Measurements from ENCODE around the gene ERC2. TPM values are rescaled to one million over a fixed set of nuclear protein-coding genes. Genes with fewer than 3 reads are reported as not detected.

Gene ERC2
- total RNA-seq, 1 donor from 2014 or later, result 0.35 TPM

DNA sequence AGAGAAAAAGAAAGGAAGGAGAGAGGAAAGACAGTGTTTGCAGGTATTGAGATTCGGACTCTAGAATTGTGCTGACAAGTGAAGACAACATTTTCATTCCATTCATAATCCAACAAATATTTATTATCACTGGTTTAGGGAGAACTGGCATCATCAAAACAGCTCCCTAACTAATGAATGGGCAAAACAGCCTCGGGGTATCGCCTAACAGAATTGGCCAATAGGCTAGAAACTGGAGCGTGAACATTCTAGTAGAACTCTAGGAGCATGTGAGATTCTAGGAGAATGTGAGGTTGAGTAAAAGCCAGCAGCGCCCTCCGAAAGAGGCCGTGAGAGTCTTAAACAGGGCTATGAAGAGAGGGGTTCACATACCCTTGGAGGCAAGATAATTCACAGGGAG lies 759.3 kb downstream of the ERC2 start:
- Mint-ChIP-seq H3K4me3 (ENCODE audit: unreplicated experiment) (no peak overlapping the region), H3K4me1 (ENCODE audit: unreplicated experiment) (no peaks in the 10 kb centered on the region), H3K36me3 (ENCODE audit: unreplicated experiment) (no peaks in the 10 kb centered on the region), H3K27me3 (ENCODE audit: unreplicated experiment) (peaks cover 8% of the 10 kb centered on the region), H3K9me3 (ENCODE audit: unreplicated experiment) (no peaks in the 10 kb centered on the region), H3K27ac (ENCODE audit: unreplicated experiment) (no peak overlapping the region)
- TF ChIP-seq, protein P1, sequence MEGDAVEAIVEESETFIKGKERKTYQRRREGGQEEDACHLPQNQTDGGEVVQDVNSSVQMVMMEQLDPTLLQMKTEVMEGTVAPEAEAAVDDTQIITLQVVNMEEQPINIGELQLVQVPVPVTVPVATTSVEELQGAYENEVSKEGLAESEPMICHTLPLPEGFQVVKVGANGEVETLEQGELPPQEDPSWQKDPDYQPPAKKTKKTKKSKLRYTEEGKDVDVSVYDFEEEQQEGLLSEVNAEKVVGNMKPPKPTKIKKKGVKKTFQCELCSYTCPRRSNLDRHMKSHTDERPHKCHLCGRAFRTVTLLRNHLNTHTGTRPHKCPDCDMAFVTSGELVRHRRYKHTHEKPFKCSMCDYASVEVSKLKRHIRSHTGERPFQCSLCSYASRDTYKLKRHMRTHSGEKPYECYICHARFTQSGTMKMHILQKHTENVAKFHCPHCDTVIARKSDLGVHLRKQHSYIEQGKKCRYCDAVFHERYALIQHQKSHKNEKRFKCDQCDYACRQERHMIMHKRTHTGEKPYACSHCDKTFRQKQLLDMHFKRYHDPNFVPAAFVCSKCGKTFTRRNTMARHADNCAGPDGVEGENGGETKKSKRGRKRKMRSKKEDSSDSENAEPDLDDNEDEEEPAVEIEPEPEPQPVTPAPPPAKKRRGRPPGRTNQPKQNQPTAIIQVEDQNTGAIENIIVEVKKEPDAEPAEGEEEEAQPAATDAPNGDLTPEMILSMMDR (IDR thresholded peaks at IDR 0.05), result no peak
- no peak for DNase-seq (ENCODE audit: extremely low spot score, unreplicated experiment)

DNA sequence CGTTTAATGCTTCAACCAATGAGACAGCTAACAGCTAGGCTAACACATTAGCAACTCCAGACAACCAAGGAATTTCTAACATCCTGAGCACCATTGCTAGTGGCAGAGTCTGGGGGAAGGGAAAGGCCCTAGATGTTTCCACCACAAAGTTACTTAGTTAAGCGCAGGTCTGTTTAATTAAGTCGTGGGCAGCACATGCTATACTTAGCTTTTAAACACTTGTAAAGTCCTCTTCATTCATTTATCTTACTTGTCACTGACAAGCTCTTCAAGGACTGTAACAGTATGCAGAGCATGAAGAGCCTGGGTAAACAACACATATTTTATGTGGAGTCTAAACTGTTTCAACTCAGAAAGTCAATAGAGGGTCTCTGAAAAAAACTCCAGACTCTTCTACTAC lies 760.0 kb downstream of the ERC2 start:
- H3K4me3 Mint-ChIP-seq (ENCODE audit: unreplicated experiment), result no peak overlapping the region
- H3K27me3 Mint-ChIP-seq (ENCODE audit: unreplicated experiment), result peaks cover 8% of the 10 kb centered on the region
- H3K27ac Mint-ChIP-seq (ENCODE audit: unreplicated experiment), result no peak overlapping the region

DNA sequence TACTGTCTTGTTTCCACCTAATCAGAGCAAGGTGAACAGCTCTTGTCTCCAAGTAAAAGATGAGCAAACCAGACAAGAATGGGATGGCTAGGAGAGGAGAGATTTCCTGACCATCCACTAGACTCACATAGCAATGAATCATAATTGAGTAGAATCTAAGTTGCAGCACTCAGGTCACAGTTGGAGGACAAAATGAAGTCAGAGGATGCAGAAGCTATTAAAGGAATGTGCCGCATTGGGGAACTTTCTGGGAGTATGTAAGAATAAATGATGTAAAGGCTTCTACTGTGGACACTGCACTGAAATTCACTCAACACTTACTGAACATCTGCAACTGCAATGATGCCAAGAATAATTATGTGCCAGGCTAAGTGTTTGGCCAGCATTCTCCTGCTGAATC lies 763.7 kb downstream of the ERC2 start:
- no peak for DNase-seq (ENCODE audit: extremely low spot score, unreplicated experiment)
- Mint-ChIP-seq H3K9me3 (ENCODE audit: unreplicated experiment) (no peaks in the 10 kb centered on the region), H3K4me3 (ENCODE audit: unreplicated experiment) (no peak overlapping the region), H3K27ac (ENCODE audit: unreplicated experiment) (no peak overlapping the region), H3K27me3 (ENCODE audit: unreplicated experiment) (peaks cover 5% of the 10 kb centered on the region), H3K36me3 (ENCODE audit: unreplicated experiment) (no peaks in the 10 kb centered on the region), H3K4me1 (ENCODE audit: unreplicated experiment) (no peaks in the 10 kb centered on the region)
- TF ChIP-seq, protein P1 (IDR thresholded peaks at IDR 0.05), result no peak

More for the DNA sequence above, 760.0 kb downstream of the ERC2 start:
- TF ChIP-seq, protein P1 (IDR thresholded peaks at IDR 0.05), result no peak
- no peak for DNase-seq (ENCODE audit: extremely low spot score, unreplicated experiment)
- no peaks in the 10 kb centered on the region for H3K4me1 Mint-ChIP-seq (ENCODE audit: unreplicated experiment)
- H3K36me3 Mint-ChIP-seq (ENCODE audit: unreplicated experiment), result no peaks in the 10 kb centered on the region
- H3K9me3 Mint-ChIP-seq (ENCODE audit: unreplicated experiment), result no peaks in the 10 kb centered on the region

DNA sequence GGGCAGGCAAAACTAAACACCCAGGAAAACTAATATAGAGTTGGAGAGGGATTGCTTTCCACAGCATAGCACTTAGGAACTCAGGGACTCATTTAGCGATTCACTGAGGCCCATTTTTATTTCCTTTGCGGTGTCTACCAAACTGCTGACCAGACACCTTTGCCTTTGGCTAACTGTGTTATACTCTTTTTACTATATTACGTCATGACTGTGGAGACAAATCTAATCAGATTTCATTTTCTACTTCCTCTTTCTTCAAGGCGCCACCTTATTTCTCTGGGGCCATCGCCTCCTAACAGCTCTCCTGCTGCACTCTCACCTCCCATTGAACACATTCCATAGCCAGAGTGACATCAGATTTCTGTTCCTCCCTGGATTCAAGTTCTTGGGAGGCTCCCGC lies 765.4 kb downstream of the ERC2 start:
- Mint-ChIP-seq H3K4me3 (ENCODE audit: unreplicated experiment) (no peak overlapping the region), H3K27ac (ENCODE audit: unreplicated experiment) (no peak overlapping the region), H3K27me3 (ENCODE audit: unreplicated experiment) (peaks cover 5% of the 10 kb centered on the region), H3K9me3 (ENCODE audit: unreplicated experiment) (no peaks in the 10 kb centered on the region), H3K4me1 (ENCODE audit: unreplicated experiment) (no peaks in the 10 kb centered on the region), H3K36me3 (ENCODE audit: unreplicated experiment) (no peaks in the 10 kb centered on the region)
- no peak for DNase-seq (ENCODE audit: extremely low spot score, unreplicated experiment)
- TF ChIP-seq, protein P1 (IDR thresholded peaks at IDR 0.05), result no peak

DNA sequence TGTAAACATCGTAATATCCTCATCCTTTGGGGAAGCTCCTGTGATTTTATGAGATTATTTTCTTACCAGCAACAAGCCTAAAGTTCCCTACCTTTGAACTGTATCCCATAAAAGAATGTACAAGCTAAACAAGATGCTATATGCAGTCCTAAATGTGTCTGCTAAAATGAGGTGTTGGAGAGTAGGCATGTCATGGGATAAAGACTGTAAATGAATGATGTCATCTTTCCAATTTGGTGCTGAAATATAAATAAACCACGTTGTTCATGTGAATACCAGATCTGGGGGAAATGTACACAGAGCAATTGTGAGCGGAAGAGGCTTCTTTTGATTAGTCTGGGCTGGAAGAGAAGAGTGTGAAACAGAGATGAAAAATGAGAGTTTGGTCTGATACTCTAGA lies 766.3 kb downstream of the ERC2 start:
- TF ChIP-seq, protein P1 (IDR thresholded peaks at IDR 0.05), result no peak
- Mint-ChIP-seq H3K27me3 (ENCODE audit: unreplicated experiment) (peaks cover 5% of the 10 kb centered on the region), H3K36me3 (ENCODE audit: unreplicated experiment) (no peaks in the 10 kb centered on the region), H3K4me1 (ENCODE audit: unreplicated experiment) (no peaks in the 10 kb centered on the region), H3K27ac (ENCODE audit: unreplicated experiment) (no peak overlapping the region), H3K4me3 (ENCODE audit: unreplicated experiment) (no peak overlapping the region), H3K9me3 (ENCODE audit: unreplicated experiment) (no peaks in the 10 kb centered on the region)
- DNase-seq (ENCODE audit: extremely low spot score, unreplicated experiment), result no peak
